ENCODE results near the gene SLC13A3.

- no peak for TF ChIP-seq CTCF (IDR thresholded peaks at IDR 0.05)
- no peak for TF ChIP-seq POLR2A (IDR thresholded peaks at IDR 0.05)
Measured at GRCh38 chr20:46553926-46554325, 97.3 kb downstream of the SLC13A3 start.
